GM12872 (cell line): ENCODE data around the gene HEXIM2.

ENCODE experiments used
- CTCF ChIP-seq: IDR thresholded peaks from 3 replicates; pipeline ENCODE4 v1.5.1; 2011; ENCODE audit warnings: low read depth, mild to moderate bottlenecking, low read length, moderate library complexity; ENCODE audit not compliant: insufficient read depth

The HEXIM2 gene

GRCh38 chr17:45155483-45155882, 6.2 kb upstream of the HEXIM2 start:
- TF ChIP-seq CTCF = no peak

GRCh38 chr17:45156242-45156641, 5.4 kb upstream of the HEXIM2 start:
- no peak for TF ChIP-seq CTCF

GRCh38 chr17:45160447-45161287, 1.0 kb upstream of the HEXIM2 start:
- TF ChIP-seq CTCF = peak; percentile 30; the same call in 1 of the 3 replicates

- TF ChIP-seq CTCF = no peak
Measured at GRCh38 chr17:45162025-45162687, 481 bp downstream of the HEXIM2 start.

GRCh38 chr17:45164734-45165269, 3.1 kb downstream of the HEXIM2 start:
- no peak for TF ChIP-seq CTCF

- no peak for TF ChIP-seq CTCF
Measured at GRCh38 chr17:45168991-45169752, 7.5 kb downstream of the HEXIM2 start.
